ENCODE data around the gene VBP1.

VBP1 gene, protein sequence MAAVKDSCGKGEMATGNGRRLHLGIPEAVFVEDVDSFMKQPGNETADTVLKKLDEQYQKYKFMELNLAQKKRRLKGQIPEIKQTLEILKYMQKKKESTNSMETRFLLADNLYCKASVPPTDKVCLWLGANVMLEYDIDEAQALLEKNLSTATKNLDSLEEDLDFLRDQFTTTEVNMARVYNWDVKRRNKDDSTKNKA

DNA sequence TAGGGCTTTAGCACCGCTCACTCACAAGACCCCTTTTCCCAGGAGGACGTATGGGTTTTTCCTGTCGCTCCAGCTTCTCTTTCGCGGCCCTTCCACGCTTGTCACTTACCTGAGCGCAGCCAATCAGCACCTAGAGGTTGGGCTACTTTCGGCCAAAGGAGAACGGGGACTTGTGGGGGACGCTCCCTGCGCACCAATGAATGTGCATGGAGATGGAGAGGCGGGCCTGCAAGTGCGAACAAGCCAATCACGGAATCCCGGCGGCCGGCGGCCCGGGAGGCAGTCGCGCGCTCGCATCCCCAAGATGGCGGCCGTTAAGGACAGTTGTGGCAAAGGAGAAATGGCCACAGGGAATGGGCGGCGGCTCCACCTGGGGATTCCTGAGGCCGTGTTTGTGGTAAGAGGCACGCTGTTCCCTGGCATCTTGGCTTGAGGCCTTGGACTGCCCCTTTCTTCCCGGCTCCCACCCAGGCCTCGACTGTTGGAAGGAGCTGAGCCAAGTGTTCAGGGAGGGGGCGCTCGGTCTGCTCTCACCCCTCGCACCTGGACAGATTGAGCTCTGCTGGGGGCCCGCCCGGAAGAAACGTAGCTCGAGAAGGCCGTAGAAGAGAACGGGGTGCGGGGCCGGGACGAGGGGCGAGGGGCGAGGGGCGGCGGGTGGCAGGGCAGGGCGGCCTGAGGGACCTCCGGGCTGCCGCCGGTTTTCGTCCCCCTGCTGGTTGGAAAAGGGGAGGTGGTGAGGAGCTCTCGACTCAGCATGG is at the start of gene VBP1:
Gene VBP1 (plus strand): TSS at position 282 of the 761 bp plus-strand sequence. CDS start 23 bp downstream, at position 305.
- Histone ChIP-seq H3K9me3 (ENCODE audit: control insufficient read depth in 2 of 2, low read length in 2 of 2) (no peaks in the 10 kb centered on the region), H3K36me3 (ENCODE audit: control insufficient read depth in 2 of 2, insufficient read depth in 2 of 2, low read length in 2 of 2) (no peaks in the 10 kb centered on the region), H3K27ac (ENCODE audit: low read length) (peak within 1 kb of the TSS; percentile 85), H3K4me3 (ENCODE audit: low read length in 2 of 2) (peak within 1 kb of the TSS; percentile 84 to 85), H3K4me1 (ENCODE audit: control insufficient read depth, insufficient read depth, low read length) (peaks cover 3% of the 10 kb centered on the region), H3K9ac (ENCODE audit: low read length in 2 of 2) (peak within 1 kb of the TSS; percentile 78 to 84), H3K27me3 (ENCODE audit: control insufficient read depth in 1 of 2, insufficient read depth in 2 of 2, low read length in 2 of 2) (no peaks in the 10 kb centered on the region)

DNA sequence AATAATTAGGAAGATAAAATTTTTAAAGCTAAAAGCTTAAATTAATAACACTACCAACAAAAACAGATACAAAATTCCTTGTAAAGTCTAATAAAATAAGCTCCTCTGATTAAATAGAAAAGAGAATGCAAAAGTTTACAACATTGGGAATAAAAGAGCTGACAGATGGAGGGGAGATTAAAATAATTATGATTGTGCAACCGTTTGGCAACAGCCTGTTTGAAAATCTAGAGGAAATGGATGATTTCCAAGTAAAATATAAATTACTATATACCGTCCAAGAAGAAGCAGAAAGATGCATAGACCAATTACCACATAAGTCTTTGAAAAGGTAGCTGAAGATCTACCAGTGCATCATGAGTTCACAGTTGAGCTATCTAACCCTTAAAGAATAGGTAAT is 46.4 kb upstream of the VBP1 start:
- Histone ChIP-seq H3K9me3 (ENCODE audit: control insufficient read depth in 2 of 2, low read length in 2 of 2) (no peaks in the 10 kb centered on the region), H3K36me3 (ENCODE audit: control insufficient read depth in 2 of 2, insufficient read depth in 2 of 2, low read length in 2 of 2) (no peaks in the 10 kb centered on the region), H3K4me3 (ENCODE audit: low read length in 2 of 2) (no peak overlapping the region), H3K4me1 (ENCODE audit: control insufficient read depth, insufficient read depth, low read length) (no peaks in the 10 kb centered on the region), H3K27me3 (ENCODE audit: control insufficient read depth in 1 of 2, insufficient read depth in 2 of 2, low read length in 2 of 2) (no peaks in the 10 kb centered on the region), H3K9ac (ENCODE audit: low read length in 2 of 2) (no peak overlapping the region), H3K27ac (ENCODE audit: low read length) (no peak overlapping the region)

DNA sequence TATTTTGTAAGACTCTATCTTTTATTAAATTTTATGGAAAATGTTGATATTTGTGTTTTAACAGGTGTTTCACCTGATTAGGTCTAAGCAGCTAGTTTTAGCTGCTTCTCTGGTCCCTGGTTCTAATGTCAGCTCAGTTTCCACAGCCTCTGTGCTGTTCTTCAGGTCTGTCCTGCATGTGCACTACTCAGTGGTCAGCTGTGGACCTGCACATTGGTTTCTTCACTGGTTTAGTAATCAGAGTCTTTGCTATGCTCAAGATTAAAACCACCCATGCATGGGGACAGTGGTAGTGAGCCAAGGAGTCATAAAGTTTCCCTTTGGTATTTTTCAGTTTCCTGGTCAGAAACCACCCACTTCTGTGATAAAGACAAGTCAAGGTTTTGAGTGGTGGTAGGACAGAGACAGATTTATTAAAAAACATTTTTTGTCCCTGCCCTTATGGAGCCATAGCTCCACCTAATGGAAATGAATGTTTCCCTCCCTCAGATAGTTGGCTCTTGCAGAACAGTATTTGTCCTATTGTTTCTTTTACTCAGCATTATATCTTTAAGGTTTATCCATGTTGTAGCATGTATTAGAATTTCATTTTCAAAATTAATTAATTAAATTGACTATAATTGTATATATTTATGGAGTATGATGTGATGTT is 36.8 kb upstream of the VBP1 start:
- H3K9ac ChIP-seq (ENCODE audit: low read length in 2 of 2) = no peak overlapping the region
- no peaks in the 10 kb centered on the region for H3K36me3 ChIP-seq (ENCODE audit: control insufficient read depth in 2 of 2, insufficient read depth in 2 of 2, low read length in 2 of 2)
- H3K9me3 ChIP-seq (ENCODE audit: control insufficient read depth in 2 of 2, low read length in 2 of 2) = no peaks in the 10 kb centered on the region
- no peak overlapping the region for H3K27ac ChIP-seq (ENCODE audit: low read length)
- H3K4me1 ChIP-seq (ENCODE audit: control insufficient read depth, insufficient read depth, low read length) = no peaks in the 10 kb centered on the region
- H3K27me3 ChIP-seq (ENCODE audit: control insufficient read depth in 1 of 2, insufficient read depth in 2 of 2, low read length in 2 of 2) = no peaks in the 10 kb centered on the region
- H3K4me3 ChIP-seq (ENCODE audit: low read length in 2 of 2) = no peak overlapping the region

DNA sequence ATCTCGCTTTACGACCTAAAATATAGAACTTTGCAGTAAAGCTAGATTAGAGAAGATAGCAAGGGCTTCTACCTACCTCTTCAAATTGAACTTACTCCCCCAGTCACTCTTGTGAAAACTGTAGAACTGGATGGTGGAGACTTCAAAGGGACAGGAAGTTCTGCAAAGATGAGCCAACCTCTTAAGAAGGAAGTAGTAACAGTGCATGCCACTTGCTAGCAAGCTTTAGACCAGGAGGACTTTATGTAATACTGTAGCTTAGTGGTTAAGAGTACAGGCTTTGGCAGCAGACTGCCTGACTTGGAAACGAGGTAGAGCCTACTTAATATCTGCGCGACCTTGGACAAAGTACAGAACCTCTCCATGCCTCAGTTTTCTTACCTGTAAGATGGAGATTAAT is 27.5 kb upstream of the VBP1 start:
- H3K36me3 ChIP-seq (ENCODE audit: control insufficient read depth in 2 of 2, insufficient read depth in 2 of 2, low read length in 2 of 2) = no peaks in the 10 kb centered on the region
- H3K4me1 ChIP-seq (ENCODE audit: control insufficient read depth, insufficient read depth, low read length) = no peaks in the 10 kb centered on the region
- H3K9me3 ChIP-seq (ENCODE audit: control insufficient read depth in 2 of 2, low read length in 2 of 2) = peaks cover 0 to 3% of the 10 kb centered on the region in 2 donors
- H3K4me3 ChIP-seq (ENCODE audit: low read length in 2 of 2) = no peak overlapping the region
- no peak overlapping the region for H3K27ac ChIP-seq (ENCODE audit: low read length)
- H3K9ac ChIP-seq (ENCODE audit: low read length in 2 of 2) = no peak overlapping the region
- no peaks in the 10 kb centered on the region for H3K27me3 ChIP-seq (ENCODE audit: control insufficient read depth in 1 of 2, insufficient read depth in 2 of 2, low read length in 2 of 2)

DNA sequence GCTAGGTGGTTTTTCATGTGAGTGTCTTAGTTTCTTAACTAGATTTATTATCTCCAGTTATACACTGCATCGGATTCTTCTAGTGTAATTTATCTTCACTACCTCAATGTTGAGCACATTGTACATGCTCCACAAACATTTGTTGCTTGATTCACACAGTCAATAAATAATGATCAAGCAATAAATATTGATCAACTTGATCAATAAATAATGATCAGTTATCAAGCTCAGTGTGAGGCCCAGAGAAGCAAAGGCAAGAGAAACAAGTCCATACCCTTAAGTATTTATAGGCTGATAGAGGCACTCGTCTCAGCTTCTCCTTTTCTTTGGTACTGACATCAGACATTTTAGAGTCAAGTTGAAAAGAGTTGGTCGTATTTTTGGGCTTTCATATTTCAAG is 5.1 kb upstream of the VBP1 start:
- no peaks in the 10 kb centered on the region for H3K4me1 ChIP-seq (ENCODE audit: control insufficient read depth, insufficient read depth, low read length)
- H3K27me3 ChIP-seq (ENCODE audit: control insufficient read depth in 1 of 2, insufficient read depth in 2 of 2, low read length in 2 of 2) = no peaks in the 10 kb centered on the region
- H3K9me3 ChIP-seq (ENCODE audit: control insufficient read depth in 2 of 2, low read length in 2 of 2) = no peaks in the 10 kb centered on the region
- H3K4me3 ChIP-seq (ENCODE audit: low read length in 2 of 2) = no peak overlapping the region
- H3K27ac ChIP-seq (ENCODE audit: low read length) = no peak overlapping the region
- H3K36me3 ChIP-seq (ENCODE audit: control insufficient read depth in 2 of 2, insufficient read depth in 2 of 2, low read length in 2 of 2) = no peaks in the 10 kb centered on the region
- H3K9ac ChIP-seq (ENCODE audit: low read length in 2 of 2) = no peak overlapping the region

DNA sequence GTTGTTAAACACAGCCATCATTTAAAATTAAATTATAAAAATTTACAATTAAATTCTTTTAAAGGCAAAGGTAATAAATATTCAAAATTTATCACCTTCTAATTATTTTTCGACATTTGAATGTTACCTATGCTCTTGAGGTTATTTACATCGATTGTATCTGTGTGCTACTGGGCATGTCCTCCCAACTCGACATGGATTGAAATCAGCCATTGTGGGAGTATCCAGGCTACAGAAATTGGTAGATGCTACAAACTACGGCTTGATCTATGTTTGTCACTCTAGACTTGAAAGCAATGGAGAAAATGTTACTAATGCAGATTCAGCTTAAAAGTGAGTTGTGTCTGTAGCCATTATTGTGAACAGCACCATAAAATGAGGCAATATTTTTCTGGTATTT is 2.5 kb upstream of the VBP1 start:
- peaks cover 3% of the 10 kb centered on the region for H3K4me1 ChIP-seq (ENCODE audit: control insufficient read depth, insufficient read depth, low read length)
- no peaks in the 10 kb centered on the region for H3K36me3 ChIP-seq (ENCODE audit: control insufficient read depth in 2 of 2, insufficient read depth in 2 of 2, low read length in 2 of 2)
- no peaks in the 10 kb centered on the region for H3K9me3 ChIP-seq (ENCODE audit: control insufficient read depth in 2 of 2, low read length in 2 of 2)
- H3K4me3 ChIP-seq (ENCODE audit: low read length in 2 of 2) = no peak overlapping the region
- no peak overlapping the region for H3K27ac ChIP-seq (ENCODE audit: low read length)
- H3K9ac ChIP-seq (ENCODE audit: low read length in 2 of 2) = no peak overlapping the region
- no peaks in the 10 kb centered on the region for H3K27me3 ChIP-seq (ENCODE audit: control insufficient read depth in 1 of 2, insufficient read depth in 2 of 2, low read length in 2 of 2)

DNA sequence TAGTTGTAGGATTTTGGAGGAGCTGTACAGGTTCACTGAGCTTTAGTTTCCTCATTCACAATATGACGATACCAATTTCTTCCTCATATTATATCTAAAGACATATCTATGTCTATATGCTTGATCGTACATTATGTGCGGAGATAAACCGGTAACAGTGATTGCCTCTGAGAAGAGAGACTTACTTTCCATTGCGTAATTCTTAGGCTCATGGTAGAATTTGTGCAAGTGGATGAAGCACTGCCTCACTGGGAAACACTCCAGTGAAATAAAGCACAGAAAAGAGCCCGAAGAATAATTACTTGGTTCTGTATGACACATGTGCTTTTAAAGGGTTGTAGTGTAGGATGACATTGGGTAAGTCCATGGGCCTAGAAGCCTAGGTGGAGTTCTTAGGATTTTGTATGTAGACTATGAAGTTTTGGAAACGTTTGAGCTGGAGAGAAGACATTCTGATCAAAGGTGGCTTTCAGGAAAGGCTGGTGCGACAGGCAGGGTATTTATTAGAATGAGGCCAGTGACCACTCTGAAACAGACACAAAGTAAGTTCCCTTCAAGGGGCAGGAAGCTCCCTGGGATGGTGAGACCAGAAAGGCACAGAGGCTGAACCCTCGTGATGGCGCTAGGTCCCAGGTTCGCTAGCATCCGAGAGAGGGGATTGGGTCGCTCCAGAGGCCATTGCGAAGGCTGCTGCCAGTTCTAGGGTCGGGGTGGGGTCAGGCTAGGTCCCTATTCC is 649 bp upstream of the VBP1 start:
- Histone ChIP-seq H3K4me3 (ENCODE audit: low read length in 2 of 2) (peak overlapping the region; percentile 80 to 85), H3K9me3 (ENCODE audit: control insufficient read depth in 2 of 2, low read length in 2 of 2) (no peaks in the 10 kb centered on the region), H3K4me1 (ENCODE audit: control insufficient read depth, insufficient read depth, low read length) (peaks cover 3% of the 10 kb centered on the region), H3K27ac (ENCODE audit: low read length) (peak overlapping the region; percentile 85), H3K36me3 (ENCODE audit: control insufficient read depth in 2 of 2, insufficient read depth in 2 of 2, low read length in 2 of 2) (no peaks in the 10 kb centered on the region), H3K9ac (ENCODE audit: low read length in 2 of 2) (peak overlapping the region; percentile 76 to 84), H3K27me3 (ENCODE audit: control insufficient read depth in 1 of 2, insufficient read depth in 2 of 2, low read length in 2 of 2) (no peaks in the 10 kb centered on the region)

DNA sequence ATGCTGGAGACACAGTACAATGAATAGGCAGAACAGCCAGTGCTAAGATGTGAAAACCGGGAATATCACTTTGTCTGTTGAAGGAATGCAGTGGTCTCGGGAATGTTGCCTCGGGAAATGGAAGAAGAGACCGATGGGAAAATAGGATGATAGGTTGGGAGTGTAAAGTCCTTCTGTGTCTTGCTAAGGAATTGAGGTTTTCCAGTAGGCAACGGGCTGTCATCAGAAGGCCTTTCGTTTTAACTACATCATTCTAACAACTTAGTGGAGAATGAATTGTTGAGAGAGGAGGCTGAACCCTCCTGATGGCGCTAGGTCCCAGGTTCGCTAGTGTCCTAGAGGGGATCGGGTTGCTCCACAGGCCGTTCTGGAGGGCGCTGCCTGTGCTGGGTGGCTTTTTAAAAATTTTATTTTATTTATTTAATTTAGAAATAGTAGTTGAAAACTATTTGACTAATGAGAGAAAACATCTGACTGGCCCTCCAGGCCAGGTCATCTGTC is 730 bp downstream of the VBP1 start:
- Histone ChIP-seq H3K27ac (ENCODE audit: low read length) (peak overlapping the region; percentile 85), H3K27me3 (ENCODE audit: control insufficient read depth in 1 of 2, insufficient read depth in 2 of 2, low read length in 2 of 2) (no peaks in the 10 kb centered on the region), H3K4me3 (ENCODE audit: low read length in 2 of 2) (peak overlapping the region; percentile 84 to 85), H3K36me3 (ENCODE audit: control insufficient read depth in 2 of 2, insufficient read depth in 2 of 2, low read length in 2 of 2) (no peaks in the 10 kb centered on the region), H3K9me3 (ENCODE audit: control insufficient read depth in 2 of 2, low read length in 2 of 2) (no peaks in the 10 kb centered on the region), H3K9ac (ENCODE audit: low read length in 2 of 2) (peak overlapping the region; percentile 30 to 78), H3K4me1 (ENCODE audit: control insufficient read depth, insufficient read depth, low read length) (peaks cover 3% of the 10 kb centered on the region)

DNA sequence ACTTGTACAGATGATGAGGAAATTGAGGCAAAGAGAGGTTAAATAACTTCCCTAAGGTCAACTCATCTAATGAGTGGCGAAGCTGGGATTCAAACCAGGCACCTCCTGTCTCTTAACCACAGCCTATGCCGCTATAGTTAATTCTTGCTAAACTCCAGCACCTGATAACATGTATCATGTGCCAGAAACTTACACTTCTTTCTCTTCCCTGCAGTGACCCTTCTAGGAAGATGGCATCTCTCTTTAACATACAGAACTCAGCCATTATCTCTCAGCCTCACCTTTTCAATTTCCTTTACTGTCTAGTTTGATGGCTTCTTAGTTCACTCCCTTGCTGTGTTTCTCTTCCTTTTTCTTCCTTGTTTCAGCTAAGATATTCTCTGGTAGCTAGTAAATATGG is 2.5 kb downstream of the VBP1 start:
- no peaks in the 10 kb centered on the region for H3K36me3 ChIP-seq (ENCODE audit: control insufficient read depth in 2 of 2, insufficient read depth in 2 of 2, low read length in 2 of 2)
- no peak overlapping the region for H3K27ac ChIP-seq (ENCODE audit: low read length)
- H3K4me3 ChIP-seq (ENCODE audit: low read length in 2 of 2) = no peak overlapping the region
- H3K4me1 ChIP-seq (ENCODE audit: control insufficient read depth, insufficient read depth, low read length) = peaks cover 3% of the 10 kb centered on the region
- H3K9me3 ChIP-seq (ENCODE audit: control insufficient read depth in 2 of 2, low read length in 2 of 2) = no peaks in the 10 kb centered on the region
- H3K9ac ChIP-seq (ENCODE audit: low read length in 2 of 2) = no peak overlapping the region
- H3K27me3 ChIP-seq (ENCODE audit: control insufficient read depth in 1 of 2, insufficient read depth in 2 of 2, low read length in 2 of 2) = no peaks in the 10 kb centered on the region

DNA sequence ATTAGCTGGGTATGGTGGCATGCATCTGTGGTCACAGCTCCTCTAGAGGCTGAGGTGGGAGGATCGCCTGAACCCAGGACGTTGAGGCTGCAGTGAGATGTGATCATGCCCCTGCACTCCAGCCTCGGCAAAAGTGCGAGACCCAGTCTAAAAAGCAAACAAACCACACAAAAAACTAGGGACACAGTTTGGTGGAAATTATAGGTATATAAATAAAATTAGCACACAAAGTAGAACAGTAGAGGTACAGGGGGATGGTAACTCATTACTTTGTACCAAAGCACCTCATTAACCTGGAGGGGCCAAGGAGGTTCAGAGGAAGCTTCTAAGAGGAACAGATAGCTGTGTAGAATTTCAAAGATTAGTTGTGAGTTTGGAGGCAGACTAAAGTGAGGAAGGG is 5.1 kb downstream of the VBP1 start:
- no peaks in the 10 kb centered on the region for H3K36me3 ChIP-seq (ENCODE audit: control insufficient read depth in 2 of 2, insufficient read depth in 2 of 2, low read length in 2 of 2)
- peaks cover 3% of the 10 kb centered on the region for H3K4me1 ChIP-seq (ENCODE audit: control insufficient read depth, insufficient read depth, low read length)
- H3K9ac ChIP-seq (ENCODE audit: low read length in 2 of 2) = no peak overlapping the region
- no peaks in the 10 kb centered on the region for H3K9me3 ChIP-seq (ENCODE audit: control insufficient read depth in 2 of 2, low read length in 2 of 2)
- H3K27me3 ChIP-seq (ENCODE audit: control insufficient read depth in 1 of 2, insufficient read depth in 2 of 2, low read length in 2 of 2) = no peaks in the 10 kb centered on the region
- H3K4me3 ChIP-seq (ENCODE audit: low read length in 2 of 2) = no peak overlapping the region
- no peak overlapping the region for H3K27ac ChIP-seq (ENCODE audit: low read length)
